SK-N-SH (cell line): Measurements from ENCODE around the gene BRINP2.

Experiments used
- CTCF ChIP-seq: fragments of 200-600 bp; sonication (generic); IDR thresholded peaks from 2 replicates; pipeline ENCODE4 v1.6.1; 2017; ENCODE audit warnings: antibody characterized with exemption, mild to moderate bottlenecking, moderate library complexity
- EZH2phosphoT487 ChIP-seq: fragments of 200-600 bp; sonication (generic); IDR thresholded peaks from 2 replicates; pipeline ENCODE4 v1.6.1; 2017; ENCODE audit warnings: low read depth, mixed run types, mild to moderate bottlenecking, antibody characterized with exemption, moderate library complexity, borderline replicate concordance
- GABPA ChIP-seq: IDR thresholded peaks from 2 replicates; pipeline ENCODE4 v1.4.0; 2012; ENCODE audit warnings: low read depth, mild to moderate bottlenecking
- MXI1 ChIP-seq: IDR thresholded peaks from 2 replicates; pipeline ENCODE4 v1.6.1; 2012; ENCODE audit warnings: mild to moderate bottlenecking, low read depth, low read length, improper control_type of control experiment
- NRF1 ChIP-seq: IDR thresholded peaks from 2 replicates; pipeline ENCODE4 v1.6.1; 2012; ENCODE audit warnings: low read depth, mild to moderate bottlenecking, low read length
- RAD21 ChIP-seq: IDR thresholded peaks from 2 replicates; pipeline ENCODE4 v1.6.1; 2012; ENCODE audit warnings: mild to moderate bottlenecking, low read length
- REST ChIP-seq: IDR thresholded peaks from 2 replicates; pipeline ENCODE4 v1.6.1; 2012; ENCODE audit warnings: mild to moderate bottlenecking, low read depth, low read length, moderate library complexity
- RFX5 ChIP-seq: IDR thresholded peaks from 2 replicates; pipeline ENCODE4 v1.6.1; 2012; ENCODE audit warnings: mild to moderate bottlenecking, improper control_type of control experiment, low read length
- TAF1 ChIP-seq: IDR thresholded peaks from 2 replicates; pipeline ENCODE4 v1.6.1; 2012; ENCODE audit warnings: low read depth, mild to moderate bottlenecking, low read length, moderate library complexity, borderline replicate concordance
- TEAD4 ChIP-seq: IDR thresholded peaks from 2 replicates; pipeline ENCODE4 v1.4.0; 2012; ENCODE audit warnings: mild to moderate bottlenecking, borderline replicate concordance; ENCODE audit not compliant: insufficient read depth
- USF2 ChIP-seq: fragments of 150-350 bp; IDR thresholded peaks from 2 replicates; pipeline ENCODE4 v1.6.1; 2017; ENCODE audit warnings: antibody characterized with exemption, low read length, low read depth, borderline replicate concordance
- YY1 ChIP-seq: IDR thresholded peaks from 2 replicates; pipeline ENCODE4 v1.4.0; 2012; ENCODE audit warnings: low read depth, mild to moderate bottlenecking

- TF ChIP-seq TAF1 (no peak), CTCF (no peak), REST (no peak), MXI1 (no peak), RAD21 (no peak), USF2 (no peak), RFX5 (no peak), YY1 (no peak), EZH2phosphoT487 (no peak), GABPA (no peak), NRF1 (no peak), TEAD4 (no peak)
Measured at GRCh38 chr1:177181280-177181630, 10.5 kb downstream of the BRINP2 start.
